HG02623 (cell line): ENCODE results near the gene UBA5.

Source experiments
- ATAC-seq: cut with Tn5 transposase; IDR thresholded peaks from one replicate; pipeline ENCODE4 v1.9.1; 2021; ENCODE audit warnings: moderate library complexity; ENCODE audit not compliant: unreplicated experiment

UBA5 gene

GRCh38 chr3:132652640-132653270 is 7.4 kb upstream of the UBA5 start:
- ATAC-seq = no peak

GRCh38 chr3:132654190-132654589 is 5.9 kb upstream of the UBA5 start:
- ATAC-seq = no peak

- ATAC-seq = no peak
Observed at GRCh38 chr3:132654721-132655120, 5.4 kb upstream of the UBA5 start.

- ATAC-seq = no peak
Observed at GRCh38 chr3:132655471-132655870, 4.7 kb upstream of the UBA5 start.

- ATAC-seq = no peak
Observed at GRCh38 chr3:132657869-132658747, 2.0 kb upstream of the UBA5 start.

- no peak for ATAC-seq
Observed at GRCh38 chr3:132659000-132659364, 1.1 kb upstream of the UBA5 start.

GRCh38 chr3:132659365-132660051 is 621 bp upstream of the UBA5 start, which contains the start of gene ACAD11:
Gene ACAD11 (minus strand): TSS chr3:132659809. CDS start chr3:132659751, 58 bp downstream.
- peak; percentile 43 for ATAC-seq

- ATAC-seq = peak; percentile 3
Observed at GRCh38 chr3:132660811-132661070, 612 bp downstream of the UBA5 start.

GRCh38 chr3:132661101-132661500 is 972 bp downstream of the UBA5 start:
- no peak for ATAC-seq

- ATAC-seq = no peak
Observed at GRCh38 chr3:132662212-132662611, 2.1 kb downstream of the UBA5 start.

- ATAC-seq = no peak
Observed at GRCh38 chr3:132665230-132665745, 5.2 kb downstream of the UBA5 start.

- no peak for ATAC-seq
Observed at GRCh38 chr3:132669256-132669777, 9.2 kb downstream of the UBA5 start.

- no peak for ATAC-seq
Observed at GRCh38 chr3:132675408-132675807, 15.3 kb downstream of the UBA5 start.

- no peak for ATAC-seq
Observed at GRCh38 chr3:132679911-132680310, 19.8 kb downstream of the UBA5 start.

- ATAC-seq = no peak
Observed at GRCh38 chr3:132681421-132681820, 21.3 kb downstream of the UBA5 start.

GRCh38 chr3:132682201-132682600 is 22.1 kb downstream of the UBA5 start:
- no peak for ATAC-seq

- ATAC-seq = no peak
Observed at GRCh38 chr3:132690040-132690439, 29.9 kb downstream of the UBA5 start.

GRCh38 chr3:132694991-132695390 is 34.9 kb downstream of the UBA5 start:
- ATAC-seq = no peak

GRCh38 chr3:132695422-132695821 is 35.3 kb downstream of the UBA5 start:
- no peak for ATAC-seq

GRCh38 chr3:132703733-132704132 is 43.6 kb downstream of the UBA5 start:
- ATAC-seq = no peak

GRCh38 chr3:132709761-132710160 is 49.6 kb downstream of the UBA5 start:
- ATAC-seq = no peak

GRCh38 chr3:132710311-132710710 is 50.2 kb downstream of the UBA5 start:
- ATAC-seq = no peak
